DOHH2 (cell line): ENCODE measurements around the gene POLE3.
"Not testable (repeated sequence)": the region's sequence is repeated elsewhere in the genome, so short reads cannot be mapped to it uniquely, and the experiment has no call there.

Experiments used
- H3F3A ChIP-seq: fragments of 200-600 bp; sonication (generic), shearing (Covaris generic); 2 replicates; pipeline ENCODE4 v1.6.0; 2016; ENCODE audit warnings: antibody characterized with exemption, mild to moderate bottlenecking; ENCODE audit not compliant: control insufficient read depth, insufficient read depth
- H3K27ac ChIP-seq: fragments of 200-600 bp; sonication (generic); 2 replicates; pipeline ENCODE4 v1.5.1; 2014; ENCODE audit warnings: low read depth, mild to moderate bottlenecking, low read length, moderate library complexity
- H3K27me3 ChIP-seq: fragments of 200-600 bp; sonication (generic); 2 replicates; pipeline ENCODE4 v1.6.1; 2014; ENCODE audit warnings: mild to moderate bottlenecking, low read length, mixed read lengths; ENCODE audit not compliant: control insufficient read depth
- H3K36me3 ChIP-seq: fragments of 200-600 bp; sonication (generic); 2 replicates; pipeline ENCODE4 v1.6.1; 2014; ENCODE audit warnings: mild to moderate bottlenecking, low read length, moderate library complexity, mixed read lengths; ENCODE audit not compliant: control insufficient read depth
- H3K4me1 ChIP-seq: fragments of 200-600 bp; sonication (generic); 2 replicates; pipeline ENCODE4 v1.6.1; 2014; ENCODE audit warnings: mild to moderate bottlenecking, low read length, mixed read lengths; ENCODE audit not compliant: control insufficient read depth
- H3K4me2 ChIP-seq: fragments of 200-600 bp; sonication (generic); 2 replicates; pipeline ENCODE4 v1.6.0; 2014; ENCODE audit warnings: mild to moderate bottlenecking, low read length, moderate library complexity
- H3K4me3 ChIP-seq: fragments of 200-600 bp; sonication (generic); 2 replicates; pipeline ENCODE4 v1.5.1; 2014; ENCODE audit warnings: mild to moderate bottlenecking, low read length, mixed read lengths
- H3K79me2 ChIP-seq: fragments of 200-600 bp; sonication (generic); 2 replicates; pipeline ENCODE4 v1.6.1; 2014; ENCODE audit warnings: mild to moderate bottlenecking, low read length, mixed read lengths; ENCODE audit not compliant: control insufficient read depth
- H3K9me2 ChIP-seq: fragments of 200-600 bp; sonication (generic); replicated peaks from 2 replicates; pipeline ENCODE4 v1.6.1; 2014; ENCODE audit warnings: mild to moderate bottlenecking, low read length, mixed read lengths; ENCODE audit not compliant: control insufficient read depth
- H3K9me3 ChIP-seq: fragments of 200-600 bp; sonication (generic); 2 replicates; pipeline ENCODE4 v1.6.1; 2014; ENCODE audit warnings: antibody characterized with exemption, low read length, mixed read lengths; ENCODE audit not compliant: control insufficient read depth, insufficient read depth
- H4K20me1 ChIP-seq: fragments of 200-600 bp; sonication (generic); 2 replicates; pipeline ENCODE4 v1.6.0; 2014; ENCODE audit warnings: low read depth, mild to moderate bottlenecking, antibody characterized with exemption, low read length, moderate library complexity; ENCODE audit not compliant: control insufficient read depth, insufficient read depth
- CTCF ChIP-seq: fragments of 200-600 bp; sonication (generic); IDR thresholded peaks from one replicate; pipeline ENCODE4 v1.5.1; 2014; ENCODE audit warnings: antibody characterized with exemption, mild to moderate bottlenecking, low read depth, low read length; ENCODE audit not compliant: poor library complexity, severe bottlenecking
- EZH2phosphoT487 ChIP-seq: fragments of 200-600 bp; sonication (generic); IDR thresholded peaks from 2 replicates; pipeline ENCODE4 v1.6.1; 2017; ENCODE audit warnings: borderline replicate concordance, mild to moderate bottlenecking, antibody characterized with exemption, low read length, moderate library complexity, mixed read lengths

POLE3 gene

GRCh38 chr9:113368982-113369854, 41.3 kb downstream of the POLE3 start:
- H3K27ac ChIP-seq, result no peak overlapping the region
- H3K27me3 ChIP-seq, result no peaks in the 10 kb centered on the region
- H3K79me2 ChIP-seq, result no peaks in the 10 kb centered on the region
- no peaks in the 10 kb centered on the region for H3F3A ChIP-seq
- TF ChIP-seq EZH2phosphoT487 (no peak), CTCF (no peak)
- H4K20me1 ChIP-seq, result no peaks in the 10 kb centered on the region
- no peak overlapping the region for H3K4me2 ChIP-seq
- no peaks in the 10 kb centered on the region for H3K9me3 ChIP-seq
- peaks cover 17% of the 10 kb centered on the region for H3K36me3 ChIP-seq
- no peaks in the 10 kb centered on the region for H3K9me2 ChIP-seq
- H3K4me1 ChIP-seq, result no peaks in the 10 kb centered on the region
- no peak overlapping the region for H3K4me3 ChIP-seq

GRCh38 chr9:113368348-113368981, 42.0 kb downstream of the POLE3 start:
- H3K79me2 ChIP-seq, result no peaks in the 10 kb centered on the region
- H3K27ac ChIP-seq, result no peak overlapping the region
- H3K9me2 ChIP-seq, result no peaks in the 10 kb centered on the region
- no peak overlapping the region for H3K4me2 ChIP-seq
- no peak overlapping the region for H3K4me3 ChIP-seq
- no peaks in the 10 kb centered on the region for H4K20me1 ChIP-seq
- H3K9me3 ChIP-seq, result no peaks in the 10 kb centered on the region
- TF ChIP-seq EZH2phosphoT487 (no peak), CTCF (no peak)
- no peaks in the 10 kb centered on the region for H3F3A ChIP-seq
- H3K27me3 ChIP-seq, result no peaks in the 10 kb centered on the region
- H3K4me1 ChIP-seq, result no peaks in the 10 kb centered on the region
- H3K36me3 ChIP-seq, result peaks cover 10% of the 10 kb centered on the region

- not testable (repeated sequence) for H3F3A ChIP-seq, H3K27ac ChIP-seq, H3K27me3 ChIP-seq, H3K9me2 ChIP-seq, H3K4me3 ChIP-seq, H3K4me2 ChIP-seq, H3K9me3 ChIP-seq, H4K20me1 ChIP-seq, H3K36me3 ChIP-seq, H3K4me1 ChIP-seq, H3K79me2 ChIP-seq
Observed at GRCh38 chr9:113365652-113366051, 44.8 kb downstream of the POLE3 start.

GRCh38 chr9:113364951-113365350, 45.5 kb downstream of the POLE3 start:
- TF ChIP-seq EZH2phosphoT487 (no peak), CTCF (no peak)
- no peaks in the 10 kb centered on the region for H3K79me2 ChIP-seq
- no peaks in the 10 kb centered on the region for H3K9me3 ChIP-seq
- H3K27ac ChIP-seq, result no peak overlapping the region
- H3K36me3 ChIP-seq, result no peaks in the 10 kb centered on the region
- peaks cover 5% of the 10 kb centered on the region for H3K27me3 ChIP-seq
- H3K4me1 ChIP-seq, result no peaks in the 10 kb centered on the region
- no peaks in the 10 kb centered on the region for H3F3A ChIP-seq
- no peak overlapping the region for H3K4me3 ChIP-seq
- H3K4me2 ChIP-seq, result no peak overlapping the region
- H4K20me1 ChIP-seq, result no peaks in the 10 kb centered on the region
- no peaks in the 10 kb centered on the region for H3K9me2 ChIP-seq
